Measurements from ENCODE around the gene KCNJ1.

Gene KCNJ1

GRCh38 chr11:128867277-128867676, at the start of gene KCNJ1:
TSS of gene KCNJ1 (minus strand) at chr11:128867296. CDS start at chr11:128840243, 27,053 bp downstream.
- no peak for DNase-seq

GRCh38 chr11:128916681-128917080, 49.6 kb upstream of the KCNJ1 start:
- DNase-seq: no peak

GRCh38 chr11:128916037-128916572, 49.0 kb upstream of the KCNJ1 start:
- no peak for DNase-seq

GRCh38 chr11:128915149-128915521, 48.0 kb upstream of the KCNJ1 start:
- DNase-seq: no peak

- no peak for DNase-seq
Measured at GRCh38 chr11:128914216-128915148, 47.4 kb upstream of the KCNJ1 start.

- DNase-seq: no peak
Measured at GRCh38 chr11:128913806-128914205, 46.7 kb upstream of the KCNJ1 start.

GRCh38 chr11:128911701-128912100, 44.6 kb upstream of the KCNJ1 start:
- DNase-seq: no peak

GRCh38 chr11:128911239-128911638, 44.1 kb upstream of the KCNJ1 start:
- no peak for DNase-seq

GRCh38 chr11:128910576-128910975, 43.5 kb upstream of the KCNJ1 start:
- no peak for DNase-seq

GRCh38 chr11:128909438-128910125, 42.5 kb upstream of the KCNJ1 start:
- DNase-seq: no peak

GRCh38 chr11:128908391-128909246, 41.5 kb upstream of the KCNJ1 start:
- DNase-seq: peak; percentile 82 to 88 (median 86)

GRCh38 chr11:128907585-128907984, 40.5 kb upstream of the KCNJ1 start:
- peak in 1 of 3 donors; percentile 26 for DNase-seq

- DNase-seq: peak; percentile 85 to 92 (median 90)
Measured at GRCh38 chr11:128906185-128907050, 39.3 kb upstream of the KCNJ1 start.

GRCh38 chr11:128905345-128906184, 38.5 kb upstream of the KCNJ1 start:
- DNase-seq: peak; percentile 71 to 88 (median 76)

GRCh38 chr11:128904656-128905344, 37.7 kb upstream of the KCNJ1 start:
- DNase-seq: peak; percentile 86 to 93 (median 86)

GRCh38 chr11:128904303-128904655, 37.2 kb upstream of the KCNJ1 start:
- no peak for DNase-seq

GRCh38 chr11:128903248-128904061, 36.4 kb upstream of the KCNJ1 start:
- DNase-seq: peak; percentile 69 to 84 (median 83)

GRCh38 chr11:128902515-128903066, 35.5 kb upstream of the KCNJ1 start:
- no peak for DNase-seq

Measured in suppressor macrophage treated with lipopolysaccharide for 1 hour (primary cell).